Right cardiac atrium (tissue), 5 donors: ENCODE measurements around the gene KRT72. TPM values are rescaled to one million over a fixed set of nuclear protein-coding genes. Genes with fewer than 3 reads are reported as not detected.

Experiments used
- ATAC-seq, 2 donors: fragments of 200-7000 bp; cut with Tn5 transposase; one replicate each; pipeline versions ENCODE4 v1.8.0 to v1.9.1; 2020; ENCODE audit warnings: moderate library complexity in 2 of 2, mild to moderate bottlenecking in 1 of 2
- DNase-seq, 3 donors: peaks; one replicate each; pipeline ENCODE4 v3.0.0-alpha.2; 2020
- H3K27ac ChIP-seq: one replicate; pipeline ENCODE4 v1.5.1; 2013; ENCODE audit warnings: mild to moderate bottlenecking, low read length, control low read depth, moderate library complexity
- H3K27me3 ChIP-seq: one replicate; pipeline ENCODE4 v1.6.1; 2013; ENCODE audit not compliant: control insufficient read depth, insufficient read depth
- H3K4me1 ChIP-seq: one replicate; pipeline ENCODE4 v1.6.1; 2013; ENCODE audit warnings: low read length; ENCODE audit not compliant: control insufficient read depth, insufficient read depth
- H3K4me3 ChIP-seq: one replicate; pipeline ENCODE4 v1.5.1; 2013; ENCODE audit warnings: low read length, control low read depth
- H3K9me3 ChIP-seq: one replicate; pipeline ENCODE4 v1.6.1; 2013; ENCODE audit warnings: low read length; ENCODE audit not compliant: control insufficient read depth
- WGBS: extraction: QIAGEN DNeasy Blood & Tissue Kit; methylation state at CpG from one replicate; pipeline ENCODE4 v1.1.7; 2013; 5-methylcytosine and 5-hydroxymethylcytosine counted together
- intact Hi-C, 4 donors: fragments of 100-400 bp; cut with DNase I; formaldehyde crosslinking; loops; one replicate each; pipeline versions ENCODE4 v1.11.0 to v1.14.0; 2022 to 2023
- polyA plus RNA-seq: library from polyadenylated mRNA; stranded (reverse); fragments of 200-250 nt; gene quantifications from one replicate; pipeline ENCODE4 v1.2.3, GENCODE V29; 2013
- total RNA-seq, 4 donors: library from RNA; stranded (reverse); fragmentation: NEBNext Ultra II Directional; extraction: Animal tissue kit (Norgen Biotek cat#: 25700); gene quantifications; one replicate each; pipeline ENCODE4 v1.2.1, GENCODE V29; 2021
- donor health status: healthy with polysubstance abuse.
- donor health status: DM: no; HTN: yes; CAD: no.
- donor health status: DM: no; HTN: no; CAD: no.
- donor health status: DM: no; HTN: yes; CAD: no; lungs with severe emphysema.
- donor health status: DM: yes; HTN: yes; CAD: no.

The KRT72 gene
- total and polyA plus RNA-seq, 5 donors: not detected

DNA sequence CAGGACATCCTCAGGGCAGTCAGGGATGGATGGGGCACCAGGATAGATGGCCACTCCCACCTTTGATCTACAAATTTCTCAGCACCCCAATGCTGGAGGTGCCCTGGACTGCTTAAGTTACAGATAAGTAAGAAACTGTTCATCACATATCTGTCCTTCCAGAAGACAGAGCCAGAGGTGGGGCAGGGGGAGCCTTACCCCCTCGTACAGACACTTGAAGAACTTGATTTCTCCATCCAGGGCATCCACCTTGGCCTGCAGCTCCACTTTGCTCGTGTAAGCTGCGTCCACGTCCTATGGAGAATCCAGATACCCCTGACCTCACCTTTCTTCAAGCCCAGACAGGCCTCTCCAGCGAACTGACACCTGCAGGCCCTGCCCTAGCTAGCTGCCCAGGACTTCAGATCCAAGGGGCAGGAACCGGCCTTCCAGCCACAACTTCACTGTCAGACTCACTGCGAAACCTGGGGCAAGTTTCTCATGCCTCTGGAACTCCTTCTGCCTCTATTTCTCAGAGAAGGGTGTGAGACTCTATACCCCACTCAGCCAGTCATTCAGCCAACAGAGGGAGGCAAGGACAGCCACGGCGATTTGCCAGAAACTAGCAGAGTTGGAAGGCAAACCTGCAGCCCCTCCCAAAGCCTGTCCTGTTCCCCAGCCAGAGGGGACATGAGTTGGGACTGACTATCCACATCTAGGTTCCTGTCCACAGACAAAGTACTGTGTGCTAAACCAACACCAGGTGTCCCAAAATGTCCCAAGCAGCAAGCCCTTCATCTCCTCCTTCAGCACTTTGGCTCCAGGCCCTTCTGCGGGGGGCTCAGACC lies 13.3 kb upstream of the KRT72 start:
- WGBS: 86% methylated on average over 10 of the region's 10 CpGs
- intact Hi-C loops: no loop called here
- no peaks in the 10 kb centered on the region for H3K4me1 ChIP-seq
- no peak overlapping the region for H3K27ac ChIP-seq
- H3K4me3 ChIP-seq: no peak overlapping the region
- H3K9me3 ChIP-seq: no peaks in the 10 kb centered on the region
- ATAC-seq (no peak), DNase-seq (no peak)
- H3K27me3 ChIP-seq: no peaks in the 10 kb centered on the region

DNA sequence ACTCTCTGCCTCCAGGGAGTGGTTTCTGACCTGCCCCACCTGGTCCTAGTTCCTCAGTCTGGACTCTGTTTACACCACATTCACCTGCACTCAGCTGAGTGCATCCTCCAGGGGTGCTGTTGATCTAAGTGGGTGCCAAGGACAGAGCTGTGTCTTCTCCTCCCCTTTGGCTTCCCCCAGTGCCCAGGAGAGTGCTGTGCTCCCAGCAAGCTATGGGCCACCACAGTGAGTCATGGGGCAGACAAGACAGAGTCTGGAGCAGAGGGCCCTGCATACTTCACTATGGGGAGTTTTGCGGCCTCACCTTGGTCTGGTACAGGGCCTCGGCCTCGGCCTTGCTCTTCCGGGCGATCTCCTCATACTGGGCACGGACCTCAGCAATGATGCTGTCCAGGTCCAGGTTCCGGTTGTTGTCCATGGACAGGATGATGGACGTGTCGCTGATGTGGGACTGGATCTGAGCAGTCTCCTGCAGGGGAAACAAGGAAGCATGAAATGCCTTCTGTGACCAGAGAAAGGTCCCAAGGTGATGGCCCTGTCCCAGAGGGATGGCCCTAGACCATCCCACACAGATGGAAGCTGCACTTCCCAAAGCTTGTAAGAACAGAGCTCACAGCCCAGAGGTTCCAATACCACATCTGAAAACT lies 12.2 kb upstream of the KRT72 start:
- no peaks in the 10 kb centered on the region for H3K4me1 ChIP-seq
- 90% methylated on average over 9 of the region's 9 CpGs for WGBS
- ATAC-seq: no peak
- DNase-seq: no peak
- H3K27ac ChIP-seq: no peak overlapping the region
- H3K27me3 ChIP-seq: no peaks in the 10 kb centered on the region
- intact Hi-C loops: no loop called here
- H3K4me3 ChIP-seq: no peak overlapping the region
- no peaks in the 10 kb centered on the region for H3K9me3 ChIP-seq

DNA sequence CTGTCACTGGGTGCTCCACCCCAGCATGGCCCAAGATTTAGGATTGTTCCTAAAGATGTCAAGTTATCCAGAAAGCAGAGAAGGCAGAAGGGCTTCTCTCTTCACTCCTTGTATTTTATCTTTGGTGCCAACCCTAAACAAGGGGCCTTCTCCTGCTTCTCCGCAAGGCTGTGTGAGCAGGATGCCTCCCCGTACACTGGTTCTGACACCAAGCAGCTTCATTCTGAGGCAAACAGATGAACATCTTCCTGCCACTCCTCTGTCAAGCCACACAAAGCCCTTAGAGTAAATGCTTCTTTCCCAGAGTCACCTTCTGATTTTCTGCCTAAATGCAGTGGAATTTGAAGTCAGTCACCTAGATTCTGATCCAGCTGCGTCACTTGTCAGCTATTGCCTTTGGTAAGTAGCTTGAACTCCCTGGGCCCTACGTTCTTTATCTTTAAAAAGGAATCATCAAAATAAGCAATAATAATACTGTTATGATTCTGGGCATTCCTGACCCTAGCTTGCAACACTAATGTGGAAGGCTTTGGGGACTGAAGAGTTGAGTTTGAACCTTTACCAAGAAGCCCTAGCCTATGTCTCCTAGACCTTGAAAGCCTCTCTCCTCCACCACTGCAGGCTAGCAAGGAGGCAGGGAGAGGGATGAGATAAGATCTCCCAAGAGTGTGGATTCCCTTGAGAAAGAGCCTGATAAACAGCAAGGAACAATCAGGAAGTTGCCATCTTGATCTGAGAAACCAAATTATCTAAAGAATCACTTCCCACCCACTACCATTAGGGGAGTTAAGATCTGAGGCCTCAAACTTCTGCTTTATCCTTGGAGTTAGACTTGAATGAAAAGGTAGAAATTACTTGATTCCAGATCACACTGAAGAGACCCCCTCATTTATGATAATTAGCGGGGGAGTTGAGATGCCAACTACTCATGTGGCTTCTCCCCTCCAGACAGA lies 11.4 kb upstream of the KRT72 start:
- intact Hi-C loops: no loop called here
- ATAC-seq (no peak), DNase-seq (no peak)
- 77% methylated on average over 5 of the region's 5 CpGs for WGBS
- no peak overlapping the region for H3K27ac ChIP-seq
- no peaks in the 10 kb centered on the region for H3K27me3 ChIP-seq
- H3K9me3 ChIP-seq: no peaks in the 10 kb centered on the region
- no peak overlapping the region for H3K4me3 ChIP-seq
- no peaks in the 10 kb centered on the region for H3K4me1 ChIP-seq

DNA sequence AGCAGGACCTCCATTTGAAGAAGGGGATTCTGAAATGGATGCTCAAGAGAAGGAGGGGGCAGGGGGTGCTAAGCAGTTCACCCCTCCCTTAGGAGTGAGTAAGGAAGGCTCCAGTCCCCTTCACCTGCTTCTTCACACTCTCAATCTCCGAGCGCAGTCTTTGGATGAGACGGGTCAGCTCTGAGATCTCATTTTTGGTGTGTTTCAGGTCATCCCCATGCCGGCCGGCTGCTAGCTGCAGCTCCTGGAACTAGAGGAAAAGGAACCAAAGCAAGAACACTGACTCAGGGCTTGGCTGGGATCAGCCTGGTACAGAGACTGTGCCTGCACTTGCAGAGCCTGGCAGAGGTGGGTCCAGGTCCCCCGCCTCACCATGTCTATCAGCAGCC lies 9.8 kb upstream of the KRT72 start:
- ATAC-seq (no peak), DNase-seq (no peak)
- 88% methylated on average over 6 of the region's 6 CpGs for WGBS
- Histone ChIP-seq H3K9me3 (no peaks in the 10 kb centered on the region), H3K4me3 (no peak overlapping the region), H3K27me3 (no peaks in the 10 kb centered on the region), H3K4me1 (no peaks in the 10 kb centered on the region), H3K27ac (no peak overlapping the region)
- intact Hi-C loops: no loop called here

DNA sequence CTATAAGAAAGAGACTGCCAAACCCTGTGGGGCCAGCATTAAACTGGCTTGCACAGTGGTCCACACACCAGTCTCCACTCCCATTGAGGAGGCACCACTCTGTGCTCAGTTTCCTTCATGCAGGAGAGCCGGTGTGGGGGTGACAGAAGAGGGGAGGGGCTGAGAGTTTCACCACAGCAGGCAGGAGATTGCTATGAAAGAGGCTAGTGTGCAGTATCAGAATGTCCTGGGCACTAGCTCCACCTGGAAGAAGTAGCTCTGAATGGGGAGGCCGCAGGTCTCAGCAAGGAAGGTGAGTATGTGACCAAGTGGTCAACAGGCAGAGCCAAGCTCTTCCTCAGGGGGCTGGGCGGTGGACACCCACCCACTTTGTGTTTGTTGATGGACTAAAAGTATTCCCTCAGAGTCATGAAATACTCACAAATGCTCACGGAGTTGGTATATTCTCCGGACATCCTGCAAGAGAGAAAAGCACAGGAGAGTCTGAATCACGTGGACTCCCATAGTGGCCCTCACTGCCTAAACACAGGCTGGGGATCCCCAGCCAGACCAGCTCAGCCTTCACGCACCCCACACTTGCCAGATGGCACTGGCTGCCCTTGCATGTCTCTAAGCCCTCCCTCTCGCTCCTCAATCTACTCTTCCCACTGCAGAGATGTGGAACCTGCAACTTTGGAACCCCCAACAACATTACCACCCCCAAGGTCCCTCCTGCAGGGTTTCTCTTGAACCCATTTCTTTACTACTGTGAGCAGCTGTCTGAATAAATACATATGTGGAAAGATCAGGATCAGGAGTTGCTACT lies 7.8 kb upstream of the KRT72 start:
- ATAC-seq (no peak), DNase-seq (no peak)
- WGBS: 75% methylated on average over 8 of the region's 8 CpGs
- Histone ChIP-seq H3K9me3 (no peaks in the 10 kb centered on the region), H3K4me1 (no peaks in the 10 kb centered on the region), H3K27ac (no peak overlapping the region), H3K27me3 (no peaks in the 10 kb centered on the region), H3K4me3 (no peak overlapping the region)
- intact Hi-C loops: no loop called here

DNA sequence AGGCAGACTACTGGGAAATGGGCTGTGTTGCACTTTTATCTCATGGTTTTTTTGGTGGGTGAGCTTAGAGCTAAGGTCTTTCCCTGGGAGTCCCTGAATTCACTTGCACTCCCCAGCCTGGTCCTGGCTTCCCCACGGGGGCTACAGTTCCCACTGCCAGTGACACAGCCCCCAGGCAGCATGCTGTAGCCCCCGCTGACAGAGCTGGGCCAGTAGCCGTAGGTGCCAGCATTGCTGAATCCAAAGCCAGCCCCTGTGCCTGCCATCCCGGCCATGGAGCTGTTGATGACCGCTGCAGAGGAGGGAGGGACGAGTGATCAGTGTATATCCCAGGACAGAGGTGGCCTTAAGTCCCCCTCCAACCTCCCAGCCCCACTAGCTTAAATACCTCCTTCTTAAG lies 6.9 kb upstream of the KRT72 start:
- WGBS: 65% methylated on average over 6 of the region's 6 CpGs
- H3K27me3 ChIP-seq: no peaks in the 10 kb centered on the region
- intact Hi-C loops: no loop called here
- no peak overlapping the region for H3K27ac ChIP-seq
- ATAC-seq (no peak), DNase-seq (no peak)
- no peak overlapping the region for H3K4me3 ChIP-seq
- no peaks in the 10 kb centered on the region for H3K9me3 ChIP-seq
- no peaks in the 10 kb centered on the region for H3K4me1 ChIP-seq

DNA sequence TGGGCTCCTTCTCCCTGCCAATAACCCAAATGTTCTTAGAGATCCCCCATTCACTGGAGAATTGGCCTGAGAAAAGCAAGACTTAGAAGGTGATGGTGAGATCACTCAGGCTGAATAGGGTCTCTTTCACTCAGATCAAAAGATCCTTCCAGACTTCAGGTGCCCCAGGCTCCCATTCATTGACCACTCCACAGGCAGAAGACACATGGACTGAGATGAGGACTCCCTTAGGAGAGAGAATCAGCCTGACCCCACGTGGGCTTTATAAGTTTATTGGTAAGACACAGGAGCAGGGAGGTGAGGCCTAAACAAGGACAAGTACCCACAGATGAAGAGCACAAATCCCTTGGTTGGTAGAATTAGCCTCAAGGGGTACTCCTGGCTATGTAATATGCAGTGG lies 6.1 kb upstream of the KRT72 start:
- no peak overlapping the region for H3K27ac ChIP-seq
- no peak overlapping the region for H3K4me3 ChIP-seq
- H3K9me3 ChIP-seq: no peaks in the 10 kb centered on the region
- ATAC-seq: no peak
- DNase-seq: no peak
- H3K4me1 ChIP-seq: no peaks in the 10 kb centered on the region
- H3K27me3 ChIP-seq: no peaks in the 10 kb centered on the region
- intact Hi-C loops: no loop called here
- 45% methylated on average over 1 of the region's 1 CpG for WGBS

DNA sequence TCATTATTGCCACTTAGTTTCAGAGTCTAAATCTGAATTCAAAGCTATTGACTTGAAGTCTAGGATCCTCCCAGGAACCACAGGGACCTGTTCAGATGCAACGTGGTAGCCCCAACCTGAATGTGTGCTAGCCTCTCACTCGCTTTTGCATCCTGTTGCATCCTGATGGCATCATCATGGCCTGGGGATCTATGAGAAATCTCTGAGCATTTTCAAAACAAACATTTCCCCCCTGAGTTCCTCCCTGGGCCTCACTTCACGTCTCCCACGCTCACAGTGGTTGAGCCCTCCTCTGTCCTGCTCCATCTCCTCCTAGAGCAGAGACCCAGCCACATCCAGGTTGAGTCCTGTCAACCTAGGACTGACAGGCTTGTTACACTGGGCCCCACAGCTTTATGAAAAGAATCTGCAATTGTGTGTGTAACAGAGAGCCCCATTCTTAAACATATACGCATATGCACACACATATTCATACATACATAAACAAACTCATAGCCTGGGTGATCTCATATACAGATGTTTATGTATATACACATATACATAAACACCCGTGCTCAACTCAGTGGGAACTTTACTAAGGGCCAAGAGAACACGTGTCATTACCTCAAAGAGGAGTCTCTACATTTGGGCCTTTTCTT lies 5.4 kb upstream of the KRT72 start:
- Histone ChIP-seq H3K27ac (no peak overlapping the region), H3K4me1 (no peaks in the 10 kb centered on the region), H3K9me3 (no peaks in the 10 kb centered on the region), H3K4me3 (no peak overlapping the region), H3K27me3 (no peaks in the 10 kb centered on the region)
- DNase-seq (no peak), ATAC-seq (no peak)
- intact Hi-C loops: no loop called here
- WGBS: 73% methylated on average over 7 of the region's 7 CpGs

DNA sequence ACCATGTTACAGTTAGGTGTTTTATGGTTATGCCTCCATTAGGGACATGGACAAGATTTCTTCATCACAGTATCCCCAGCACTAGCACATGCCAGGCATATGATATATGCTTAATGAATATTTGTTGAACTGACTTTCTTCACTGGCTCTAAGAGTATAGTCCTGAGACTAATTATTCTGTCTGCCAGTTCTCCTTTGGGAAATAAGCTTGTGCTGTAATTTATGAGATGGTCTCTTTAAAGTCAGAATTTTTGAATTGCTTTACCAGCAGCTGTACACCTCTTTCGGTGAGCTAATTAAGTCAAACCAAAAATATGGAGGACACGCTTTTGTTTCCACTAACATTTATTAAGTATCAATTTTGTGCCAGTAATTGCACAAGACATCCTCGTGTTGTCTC lies 4.8 kb upstream of the KRT72 start:
- 78% methylated on average over 3 of the region's 3 CpGs for WGBS
- no peak for ATAC-seq
- no peak overlapping the region for H3K4me3 ChIP-seq
- H3K4me1 ChIP-seq: no peaks in the 10 kb centered on the region
- no peak for DNase-seq
- no peaks in the 10 kb centered on the region for H3K9me3 ChIP-seq
- intact Hi-C loops: no loop called here
- no peaks in the 10 kb centered on the region for H3K27me3 ChIP-seq
- H3K27ac ChIP-seq: no peak overlapping the region

DNA sequence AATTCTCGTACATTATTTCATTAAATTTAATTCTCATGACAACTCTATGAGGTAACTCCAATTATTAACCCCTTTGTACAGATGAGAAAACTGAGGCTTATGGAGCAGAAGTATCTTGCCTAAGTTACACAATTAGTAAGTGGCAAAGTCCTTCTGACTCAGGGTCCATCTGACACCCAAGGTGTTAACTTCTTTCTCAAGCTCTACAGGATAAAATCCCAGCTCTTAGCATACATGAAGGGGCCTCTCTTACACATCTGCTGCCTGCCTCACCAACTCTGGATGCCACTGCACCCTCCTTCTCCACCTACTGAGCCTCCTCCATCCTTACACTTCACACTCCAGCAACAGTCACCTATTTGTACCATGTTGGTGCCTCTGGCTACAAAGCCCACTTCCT lies 4.3 kb upstream of the KRT72 start:
- 89% methylated on average over 1 of the region's 1 CpG for WGBS
- H3K9me3 ChIP-seq: no peaks in the 10 kb centered on the region
- no peak overlapping the region for H3K4me3 ChIP-seq

More for the DNA sequence above, 4.3 kb upstream of the KRT72 start:
- DNase-seq (no peak), ATAC-seq (no peak)
- Histone ChIP-seq H3K27ac (no peak overlapping the region), H3K4me1 (no peaks in the 10 kb centered on the region), H3K27me3 (no peaks in the 10 kb centered on the region)
- intact Hi-C loops: no loop called here
